ENCODE measurements around the gene NR2E3. TPM values are rescaled to one million over a fixed set of nuclear protein-coding genes. Genes with fewer than 3 reads are reported as not detected.

Gene NR2E3
- polyA plus RNA-seq, 1 experiment: not detected

- no peak overlapping the region for H3K4me3 ChIP-seq (ENCODE audit: low read depth, low read length)
- peaks cover 2% of the 10 kb centered on the region; the same call in 1 of the 2 replicates for H3K27me3 ChIP-seq (ENCODE audit: control insufficient read depth, insufficient read depth, low read length)
- no peaks in the 10 kb centered on the region for H3K36me3 ChIP-seq (ENCODE audit: control insufficient read depth, insufficient read depth, low read length)
- ChIA-PET CTCF (interaction anchor here (0.6 to 2.1 kb wide), 2 partner anchors 10 to 12 kb away, joined by 3 to 5 read pairs; no protein-coding TSS in a partner anchor), POLR2A (no interaction called here)
- no peak for TF ChIP-seq CTCF (IDR thresholded peaks at IDR 0.05; ENCODE audit: insufficient read depth, low read depth, low read length)
- DNase-seq (ENCODE audit: low read depth): no peak
Measured at GRCh38 chr15:71812966-71813722, 2.8 kb downstream of the NR2E3 start.

GRCh38 chr15:71813723-71814470 is 3.5 kb downstream of the NR2E3 start:
- peaks cover 2% of the 10 kb centered on the region; the same call in 1 of the 2 replicates for H3K27me3 ChIP-seq (ENCODE audit: control insufficient read depth, insufficient read depth, low read length)
- no peak overlapping the region for H3K4me3 ChIP-seq (ENCODE audit: low read depth, low read length)
- H3K36me3 ChIP-seq (ENCODE audit: control insufficient read depth, insufficient read depth, low read length): no peaks in the 10 kb centered on the region
- ChIA-PET CTCF (interaction anchor here (2.1 kb wide), 1 partner anchor 13 kb away, joined by 5 read pairs; no protein-coding TSS in a partner anchor), POLR2A (no interaction called here)
- no peak for TF ChIP-seq CTCF (IDR thresholded peaks at IDR 0.05; ENCODE audit: insufficient read depth, low read depth, low read length)
- DNase-seq (ENCODE audit: low read depth): no peak

GRCh38 chr15:71815301-71815700 is 4.9 kb downstream of the NR2E3 start:
- ChIA-PET POLR2A (no interaction called here), CTCF (interaction anchor here (0.8 kb wide), 1 partner anchor 35 kb away, joined by 3 read pairs; no protein-coding TSS in a partner anchor)
- H3K36me3 ChIP-seq (ENCODE audit: control insufficient read depth, insufficient read depth, low read length): no peaks in the 10 kb centered on the region
- no peak overlapping the region for H3K4me3 ChIP-seq (ENCODE audit: low read depth, low read length)
- DNase-seq (ENCODE audit: low read depth): no peak
- peaks cover 2% of the 10 kb centered on the region; the same call in 1 of the 2 replicates for H3K27me3 ChIP-seq (ENCODE audit: control insufficient read depth, insufficient read depth, low read length)
- TF ChIP-seq CTCF (IDR thresholded peaks at IDR 0.05; ENCODE audit: insufficient read depth, low read depth, low read length): no peak

- no peak for TF ChIP-seq CTCF (IDR thresholded peaks at IDR 0.05; ENCODE audit: insufficient read depth, low read depth, low read length)
- no peak for DNase-seq (ENCODE audit: low read depth)
- POLR2A ChIA-PET: interaction anchor here (0.7 kb wide), 1 partner anchor 37 kb away, joined by 5 read pairs; no protein-coding TSS in a partner anchor
- no peak overlapping the region for H3K4me3 ChIP-seq (ENCODE audit: low read depth, low read length)
- CTCF ChIA-PET: no interaction called here
- no peaks in the 10 kb centered on the region; the same call in 1 of the 2 replicates for H3K36me3 ChIP-seq (ENCODE audit: control insufficient read depth, insufficient read depth, low read length)
- no peaks in the 10 kb centered on the region for H3K27me3 ChIP-seq (ENCODE audit: control insufficient read depth, insufficient read depth, low read length)
Measured at GRCh38 chr15:71817351-71817750, 7.0 kb downstream of the NR2E3 start.

GRCh38 chr15:71820127-71820526 is 9.8 kb downstream of the NR2E3 start:
- no peak for TF ChIP-seq CTCF (IDR thresholded peaks at IDR 0.05; ENCODE audit: insufficient read depth, low read depth, low read length)
- H3K36me3 ChIP-seq (ENCODE audit: control insufficient read depth, insufficient read depth, low read length): no peaks in the 10 kb centered on the region; the same call in 1 of the 2 replicates
- ChIA-PET CTCF (interaction anchor here (0.6 kb wide), 1 partner anchor 62 kb away, joined by 3 read pairs; no protein-coding TSS in a partner anchor), POLR2A (no interaction called here)
- no peaks in the 10 kb centered on the region for H3K27me3 ChIP-seq (ENCODE audit: control insufficient read depth, insufficient read depth, low read length)
- no peak for DNase-seq (ENCODE audit: low read depth)
- no peak overlapping the region for H3K4me3 ChIP-seq (ENCODE audit: low read depth, low read length)
